Gastrocnemius medialis (tissue), 4 donors: Measurements from ENCODE around the gene STK4.

Experiments
- CTCF ChIP-seq, 5 experiments: fragments of 450-650 bp in 3 of 5; fragments of 200-600 bp in 2 of 5; sonication (generic) in 2 of 5; IDR thresholded peaks in 4 of 5; conservative IDR thresholded peaks in 1 of 5; 1 replicate in 4 of 5; 2 replicates in 1 of 5; pipeline ENCODE4 v1.5.1; 2016 to 2019; ENCODE audit warnings: antibody characterized with exemption in 5 of 5, mild to moderate bottlenecking in 3 of 5, moderate library complexity in 3 of 5
- POLR2A ChIP-seq, 2 donors: fragments of 450-650 bp; IDR thresholded peaks; one replicate each; pipeline ENCODE4 v1.6.1; 2017; ENCODE audit warnings: antibody characterized with exemption in 2 of 2, mild to moderate bottlenecking in 2 of 2, moderate library complexity in 2 of 2

- TF ChIP-seq CTCF (IDR thresholded peaks at IDR 0.05 in 4 of 5, conservative IDR thresholded peaks at IDR 0.05 in 1 of 5) (no peak), POLR2A (IDR thresholded peaks at IDR 0.05) (no peak)
Observed at GRCh38 chr20:45092898-45093297, 126.6 kb downstream of the STK4 start.
